ENCODE measurements around the gene TBX19.
A peak's percentile ranks its signal among the peaks of the same experiment; 100 is the strongest.

The TBX19 gene

GRCh38 chr1:168360151-168361021 lies 79.7 kb downstream of the TBX19 start:
- DNase-seq (ENCODE audit: low read depth) = no peak

DNA sequence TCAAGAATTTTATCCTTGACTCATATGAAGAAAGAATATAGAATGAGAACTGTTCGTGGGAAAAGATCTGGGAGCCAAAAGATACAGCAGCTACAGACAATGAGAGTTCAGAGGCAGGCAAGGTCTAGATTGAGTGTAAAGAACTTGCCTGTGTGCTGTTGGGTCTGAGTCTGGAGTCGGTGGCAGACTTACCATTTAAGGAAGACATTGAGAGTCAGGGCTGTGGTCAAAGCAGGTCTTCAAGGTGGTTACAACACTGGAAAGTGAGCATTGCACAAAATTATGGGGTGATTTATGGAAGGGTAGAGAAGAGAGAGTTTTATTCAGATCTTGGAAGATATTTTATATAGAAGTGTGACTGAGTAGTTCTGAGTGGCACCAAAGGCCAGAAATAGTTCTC lies 80.6 kb downstream of the TBX19 start:
- no peak for DNase-seq (ENCODE audit: low read depth)

DNA sequence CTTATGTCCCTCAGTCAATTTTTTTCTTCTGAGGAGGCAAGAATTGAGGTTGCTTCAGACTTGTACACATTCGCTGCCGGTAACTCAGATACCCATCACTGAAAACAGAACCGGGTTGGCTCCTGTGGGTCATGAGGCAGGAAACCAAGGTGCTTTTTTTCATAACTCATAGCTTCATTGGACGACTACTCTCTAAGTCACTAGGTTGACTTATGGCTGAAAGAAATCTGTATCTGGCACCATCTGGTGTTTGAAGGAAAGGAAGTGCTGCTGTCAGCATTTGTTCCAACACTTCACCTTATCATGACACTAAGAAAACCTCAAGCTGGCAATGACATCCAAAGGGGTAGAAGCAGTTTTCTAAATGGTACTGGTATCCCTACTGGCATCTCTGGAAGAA lies 82.3 kb downstream of the TBX19 start:
- peak; percentile 25 for DNase-seq (ENCODE audit: low read depth)
